Esophagus muscularis mucosa (tissue), 3 donors: ENCODE results near the gene DHRS3.

ENCODE experiments used
- POLR2AphosphoS5 ChIP-seq, 2 donors: sonication (generic); formaldehyde crosslinking; IDR thresholded peaks; one replicate each; pipeline ENCODE4 v1.6.1; 2017; ENCODE audit warnings: antibody characterized with exemption in 2 of 2
- TF ChIP-seq, protein P1 (sequence below), 3 experiments: fragments of 200-600 bp in 2 of 3; fragments of 450-650 bp in 1 of 3; sonication (generic) in 2 of 3; IDR thresholded peaks; one replicate each; pipeline ENCODE4 v1.5.1; 2017 to 2019; ENCODE audit warnings: antibody characterized with exemption in 3 of 3, mild to moderate bottlenecking in 2 of 3, moderate library complexity in 1 of 3

DNA sequence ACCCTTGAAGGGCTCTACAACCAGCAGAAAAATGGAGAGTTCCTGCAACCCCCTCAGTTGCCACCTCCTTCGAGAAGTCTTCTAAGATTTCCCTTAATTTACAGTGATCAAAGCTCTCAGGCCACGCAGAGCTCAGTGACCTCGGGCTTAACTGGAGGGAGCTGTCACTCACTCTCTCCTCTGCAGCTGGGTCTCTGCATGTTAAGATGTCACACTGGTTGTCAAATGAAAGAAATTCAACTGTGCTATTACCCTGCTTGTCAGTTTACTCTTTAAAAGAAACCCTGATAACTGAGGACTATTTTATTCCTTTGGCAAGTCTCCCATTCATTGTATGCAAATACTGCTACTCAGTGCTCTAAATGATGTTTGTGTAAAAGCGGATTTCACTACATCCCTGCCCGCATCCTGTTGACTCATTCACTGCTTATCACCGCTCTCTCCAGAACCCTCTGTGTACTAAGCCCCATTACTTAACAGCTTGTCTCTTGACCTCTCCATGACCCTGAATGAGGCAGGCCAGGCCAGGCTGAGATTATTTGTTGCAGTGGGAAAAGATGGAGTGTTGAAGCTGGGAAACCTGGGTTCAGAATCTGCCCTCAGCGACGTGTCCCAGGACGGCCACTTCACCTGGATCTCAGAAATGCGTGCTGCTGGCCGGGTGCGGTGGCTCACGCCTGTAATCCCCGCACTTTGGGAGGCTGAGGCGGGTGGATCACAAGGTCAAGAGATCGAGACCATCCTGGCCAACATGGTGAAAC lies 13.7 kb downstream of the DHRS3 start:
- TF ChIP-seq POLR2AphosphoS5 (IDR thresholded peaks at IDR 0.05) = peak; percentile 59 to 75
- TF ChIP-seq, protein P1, sequence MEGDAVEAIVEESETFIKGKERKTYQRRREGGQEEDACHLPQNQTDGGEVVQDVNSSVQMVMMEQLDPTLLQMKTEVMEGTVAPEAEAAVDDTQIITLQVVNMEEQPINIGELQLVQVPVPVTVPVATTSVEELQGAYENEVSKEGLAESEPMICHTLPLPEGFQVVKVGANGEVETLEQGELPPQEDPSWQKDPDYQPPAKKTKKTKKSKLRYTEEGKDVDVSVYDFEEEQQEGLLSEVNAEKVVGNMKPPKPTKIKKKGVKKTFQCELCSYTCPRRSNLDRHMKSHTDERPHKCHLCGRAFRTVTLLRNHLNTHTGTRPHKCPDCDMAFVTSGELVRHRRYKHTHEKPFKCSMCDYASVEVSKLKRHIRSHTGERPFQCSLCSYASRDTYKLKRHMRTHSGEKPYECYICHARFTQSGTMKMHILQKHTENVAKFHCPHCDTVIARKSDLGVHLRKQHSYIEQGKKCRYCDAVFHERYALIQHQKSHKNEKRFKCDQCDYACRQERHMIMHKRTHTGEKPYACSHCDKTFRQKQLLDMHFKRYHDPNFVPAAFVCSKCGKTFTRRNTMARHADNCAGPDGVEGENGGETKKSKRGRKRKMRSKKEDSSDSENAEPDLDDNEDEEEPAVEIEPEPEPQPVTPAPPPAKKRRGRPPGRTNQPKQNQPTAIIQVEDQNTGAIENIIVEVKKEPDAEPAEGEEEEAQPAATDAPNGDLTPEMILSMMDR (IDR thresholded peaks at IDR 0.05) = no peak
